ENCODE data around the gene PPP2R2C. TPM values are rescaled to one million over a fixed set of nuclear protein-coding genes. Genes with fewer than 3 reads are reported as not detected.

Gene PPP2R2C
- total RNA-seq, 4 donors from 2014 or later = 0.50 to 2.7 (median 1.4) TPM

DNA sequence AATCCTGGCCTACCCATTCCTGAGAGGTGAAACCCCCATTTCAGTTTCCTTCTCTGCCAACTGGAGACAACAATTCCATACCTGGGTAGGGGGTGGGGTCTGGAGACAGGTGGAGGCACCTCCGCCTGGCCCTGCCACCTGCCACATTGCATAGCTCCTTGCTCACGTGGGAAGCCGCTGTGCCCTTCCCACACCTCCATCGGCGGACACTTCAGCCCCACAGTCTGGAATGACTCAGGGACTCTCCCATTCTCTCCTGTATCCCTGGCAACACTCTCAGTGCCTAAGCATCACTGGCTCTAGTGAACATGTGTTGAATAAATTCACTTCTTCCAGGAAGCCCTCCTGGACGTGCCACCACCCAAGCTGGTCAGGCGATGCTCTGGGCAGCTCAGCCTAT, 21.7 kb downstream of the PPP2R2C start:
- H3K27me3 ChIP-seq = peaks cover 0 to 66% (median 0%) of the 10 kb centered on the region in 4 donors
- no peak overlapping the region for H3K27ac ChIP-seq (replicated peaks in 1 of 4)
- no peak overlapping the region for H3K4me3 ChIP-seq
- no peaks in the 10 kb centered on the region for H3K36me3 ChIP-seq
- WGBS = 86% methylated on average over 7 of the region's 7 CpGs
- peaks cover 9 to 13% (median 12%) of the 10 kb centered on the region in 4 donors for H3K4me1 ChIP-seq
- no peaks in the 10 kb centered on the region for H3K9me3 ChIP-seq
- intact Hi-C loops (cut with DNase I) = no loop called here
- no peak for DNase-seq (ENCODE audit: extremely low spot score)
- no peak for TF ChIP-seq POLR2AphosphoS5 (IDR thresholded peaks at IDR 0.05)
- TF ChIP-seq, protein P1, sequence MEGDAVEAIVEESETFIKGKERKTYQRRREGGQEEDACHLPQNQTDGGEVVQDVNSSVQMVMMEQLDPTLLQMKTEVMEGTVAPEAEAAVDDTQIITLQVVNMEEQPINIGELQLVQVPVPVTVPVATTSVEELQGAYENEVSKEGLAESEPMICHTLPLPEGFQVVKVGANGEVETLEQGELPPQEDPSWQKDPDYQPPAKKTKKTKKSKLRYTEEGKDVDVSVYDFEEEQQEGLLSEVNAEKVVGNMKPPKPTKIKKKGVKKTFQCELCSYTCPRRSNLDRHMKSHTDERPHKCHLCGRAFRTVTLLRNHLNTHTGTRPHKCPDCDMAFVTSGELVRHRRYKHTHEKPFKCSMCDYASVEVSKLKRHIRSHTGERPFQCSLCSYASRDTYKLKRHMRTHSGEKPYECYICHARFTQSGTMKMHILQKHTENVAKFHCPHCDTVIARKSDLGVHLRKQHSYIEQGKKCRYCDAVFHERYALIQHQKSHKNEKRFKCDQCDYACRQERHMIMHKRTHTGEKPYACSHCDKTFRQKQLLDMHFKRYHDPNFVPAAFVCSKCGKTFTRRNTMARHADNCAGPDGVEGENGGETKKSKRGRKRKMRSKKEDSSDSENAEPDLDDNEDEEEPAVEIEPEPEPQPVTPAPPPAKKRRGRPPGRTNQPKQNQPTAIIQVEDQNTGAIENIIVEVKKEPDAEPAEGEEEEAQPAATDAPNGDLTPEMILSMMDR (IDR thresholded peaks at IDR 0.05) = no peak
- no peak for TF ChIP-seq POLR2A (IDR thresholded peaks at IDR 0.05; ENCODE audit: low read depth)
- no peak for TF ChIP-seq EP300 (IDR thresholded peaks at IDR 0.05)

DNA sequence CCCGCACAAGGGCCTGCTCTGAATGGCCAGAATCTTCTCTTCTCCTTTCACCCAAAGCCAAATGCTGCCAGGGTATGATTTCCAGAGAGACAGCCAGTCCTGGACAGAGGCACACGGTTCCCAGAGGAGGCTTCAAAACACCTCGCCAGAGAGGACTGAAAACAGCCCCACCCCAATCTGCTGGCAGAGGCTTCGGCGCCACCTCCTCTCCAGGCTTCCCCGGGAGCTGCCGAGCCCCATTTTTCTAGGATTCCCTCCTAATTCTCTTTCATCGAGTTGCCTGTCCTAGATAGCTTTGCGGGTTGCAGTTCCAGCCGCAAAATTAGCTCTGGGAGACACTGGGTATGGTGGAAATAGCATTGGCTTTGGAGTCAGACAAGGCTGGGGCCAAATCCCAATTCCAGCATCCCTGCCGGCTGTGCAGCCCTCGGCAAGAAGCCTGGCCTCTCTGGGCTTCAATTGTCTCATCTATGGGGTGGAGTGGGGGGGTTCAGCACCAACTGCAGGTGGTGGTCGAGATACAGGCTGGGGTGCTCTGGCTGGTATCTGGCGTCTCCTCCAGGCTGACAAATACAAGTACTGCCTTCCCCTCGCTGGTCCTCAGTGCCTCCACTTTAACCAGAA, 22.6 kb downstream of the PPP2R2C start:
- Histone ChIP-seq H3K9me3 (no peaks in the 10 kb centered on the region), H3K27me3 (peaks cover 0 to 64% (median 0%) of the 10 kb centered on the region in 4 donors), H3K36me3 (no peaks in the 10 kb centered on the region), H3K4me3 (no peak overlapping the region), H3K27ac (replicated peaks in 1 of 4) (no peak overlapping the region), H3K4me1 (peaks cover 9 to 15% (median 12%) of the 10 kb centered on the region in 4 donors)
- 69% methylated on average over 15 of the region's 15 CpGs for WGBS
- no peak for DNase-seq (ENCODE audit: extremely low spot score)
- TF ChIP-seq, protein P1 (IDR thresholded peaks at IDR 0.05) = no peak
- intact Hi-C loops (cut with DNase I) = no loop called here

DNA sequence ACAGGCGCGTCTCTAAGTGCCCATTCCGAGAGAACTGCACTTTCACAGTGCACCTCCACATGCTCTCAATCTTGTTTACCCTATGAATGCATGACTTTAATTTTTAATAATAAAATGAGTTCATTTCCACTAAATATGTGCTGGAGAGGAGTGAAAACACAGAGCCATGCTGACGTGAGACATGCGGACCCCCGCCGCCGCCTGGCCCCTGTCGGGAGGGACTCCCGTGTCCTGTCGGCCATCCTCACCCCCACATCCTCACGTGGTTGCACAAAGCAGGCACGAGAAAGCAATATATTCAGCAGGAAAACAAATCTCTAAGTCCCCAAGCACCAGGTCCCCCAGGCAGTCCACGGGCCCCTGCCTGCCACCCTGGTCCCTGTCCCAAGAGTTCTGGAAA, 23.1 kb downstream of the PPP2R2C start:
- peaks cover 9 to 15% (median 12%) of the 10 kb centered on the region in 4 donors for H3K4me1 ChIP-seq
- no peak for DNase-seq (ENCODE audit: extremely low spot score)

DNA sequence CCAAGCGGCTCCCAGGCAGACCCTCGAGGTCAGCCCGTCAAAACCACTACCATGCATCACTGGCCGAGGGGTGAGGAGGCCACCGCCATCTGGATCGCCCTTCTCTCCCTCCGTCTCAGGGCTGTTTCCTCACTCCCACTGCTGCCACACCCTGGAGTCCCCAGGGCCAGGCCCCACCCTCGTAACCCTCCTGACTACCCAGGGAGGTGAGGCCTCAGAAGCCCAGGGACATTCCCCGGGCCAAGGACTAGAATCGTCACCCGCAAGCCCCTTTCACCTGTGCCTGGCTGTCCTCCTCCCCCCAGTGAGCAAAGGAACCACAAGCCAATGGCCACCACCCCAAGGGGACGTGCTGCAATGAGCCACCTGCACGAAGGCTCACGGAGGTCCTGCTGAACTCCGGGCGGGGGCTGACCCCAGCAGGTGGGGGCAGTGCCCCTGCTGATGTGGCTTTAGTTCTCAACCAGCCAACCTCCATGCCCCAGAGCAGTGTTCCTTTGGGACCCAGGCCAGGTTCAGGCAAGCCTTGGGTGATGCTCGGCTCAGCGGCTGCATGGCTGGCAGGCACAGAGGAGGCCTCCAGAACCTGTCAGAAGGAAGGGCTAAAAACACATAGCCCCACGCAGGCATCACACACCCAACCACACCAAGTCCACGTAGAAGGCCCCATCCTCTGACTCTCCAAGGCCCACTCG, 23.8 kb downstream of the PPP2R2C start:
- TF ChIP-seq POLR2A (IDR thresholded peaks at IDR 0.05; ENCODE audit: low read depth) (no peak), EP300 (IDR thresholded peaks at IDR 0.05) (no peak), POLR2AphosphoS5 (IDR thresholded peaks at IDR 0.05) (no peak)
- TF ChIP-seq, protein P1 (IDR thresholded peaks at IDR 0.05) = no peak
- 81% methylated on average over 15 of the region's 21 CpGs for WGBS
- intact Hi-C loops (cut with DNase I) = no loop called here
- H3K4me3 ChIP-seq = no peak overlapping the region
- H3K27me3 ChIP-seq = peaks cover 0 to 65% (median 0%) of the 10 kb centered on the region in 4 donors
- H3K9me3 ChIP-seq = no peaks in the 10 kb centered on the region
- DNase-seq (ENCODE audit: extremely low spot score) = no peak
- H3K4me1 ChIP-seq = peaks cover 9 to 15% (median 12%) of the 10 kb centered on the region in 4 donors
- no peak overlapping the region for H3K27ac ChIP-seq (replicated peaks in 1 of 4)
- no peaks in the 10 kb centered on the region for H3K36me3 ChIP-seq

More for the DNA sequence above, 23.1 kb downstream of the PPP2R2C start:
- no peak overlapping the region for H3K4me3 ChIP-seq
- 73% methylated on average over 14 of the region's 14 CpGs for WGBS
- intact Hi-C loops (cut with DNase I) = no loop called here
- no peak overlapping the region for H3K27ac ChIP-seq (replicated peaks in 1 of 4)
- TF ChIP-seq EP300 (IDR thresholded peaks at IDR 0.05) = no peak
- no peak for TF ChIP-seq POLR2A (IDR thresholded peaks at IDR 0.05; ENCODE audit: low read depth)
- no peak for TF ChIP-seq POLR2AphosphoS5 (IDR thresholded peaks at IDR 0.05)
- TF ChIP-seq, protein P1 (IDR thresholded peaks at IDR 0.05) = no peak
- peaks cover 0 to 64% (median 0%) of the 10 kb centered on the region in 4 donors for H3K27me3 ChIP-seq
- H3K36me3 ChIP-seq = no peaks in the 10 kb centered on the region
- no peaks in the 10 kb centered on the region for H3K9me3 ChIP-seq
